Stimulated activated CD4-positive, alpha-beta T cell treated with anti-CD3 and anti-CD28 coated beads, Interleukin-1b, Interleukin-23, amount 100 ng/mL, for 24 hours (primary cell): ENCODE measurements around the gene GIPC2.
"Not testable (repeated sequence)": the region's sequence is repeated elsewhere in the genome, so short reads cannot be mapped to it uniquely, and the experiment has no call there.

Experiments used
- DNase-seq, 4 experiments: peaks; one replicate each; pipeline ENCODE4 v3.0.0-alpha.2; 2020; ENCODE audit warnings: low read depth in 4 of 4, low spot score in 1 of 4

Gene GIPC2

GRCh38 chr1:78036450-78036849 is 9.3 kb upstream of the GIPC2 start:
- no peak for DNase-seq

GRCh38 chr1:78038071-78038470 is 7.7 kb upstream of the GIPC2 start:
- DNase-seq, result no peak

GRCh38 chr1:78038491-78038939 is 7.3 kb upstream of the GIPC2 start:
- DNase-seq, result no peak

GRCh38 chr1:78040484-78041089 is 5.2 kb upstream of the GIPC2 start:
- no peak for DNase-seq

- no peak for DNase-seq
These were observed 2.3 kb upstream of the GIPC2 start for GRCh38 chr1:78043436-78043835.

- no peak for DNase-seq
These were observed 787 bp upstream of the GIPC2 start for GRCh38 chr1:78044796-78045562.

- DNase-seq, result no peak
These were observed 222 bp upstream of the GIPC2 start for GRCh38 chr1:78045563-78045925.

GRCh38 chr1:78047106-78047505 is 1.3 kb downstream of the GIPC2 start:
- DNase-seq, result no peak

- DNase-seq, result no peak
These were observed 1.9 kb downstream of the GIPC2 start for GRCh38 chr1:78047631-78048030.

GRCh38 chr1:78048446-78048845 is 2.7 kb downstream of the GIPC2 start:
- no peak for DNase-seq

- DNase-seq, result no peak
These were observed 3.6 kb downstream of the GIPC2 start for GRCh38 chr1:78049396-78049795.

- no peak for DNase-seq
These were observed 5.2 kb downstream of the GIPC2 start for GRCh38 chr1:78051005-78051404.

GRCh38 chr1:78052685-78053405 is 7.1 kb downstream of the GIPC2 start:
- no peak for DNase-seq

- no peak for DNase-seq
These were observed 7.7 kb downstream of the GIPC2 start for GRCh38 chr1:78053498-78053897.

- no peak for DNase-seq
These were observed 8.8 kb downstream of the GIPC2 start for GRCh38 chr1:78054559-78054958.

- no peak for DNase-seq
These were observed 9.2 kb downstream of the GIPC2 start for GRCh38 chr1:78054972-78055371.

GRCh38 chr1:78055565-78056132 is 9.9 kb downstream of the GIPC2 start:
- DNase-seq, result no peak

GRCh38 chr1:78058670-78059069 is 12.9 kb downstream of the GIPC2 start:
- no peak for DNase-seq

- no peak for DNase-seq
These were observed 15.2 kb downstream of the GIPC2 start for GRCh38 chr1:78060857-78061563.

- DNase-seq, result no peak
These were observed 16.2 kb downstream of the GIPC2 start for GRCh38 chr1:78061825-78062523.

GRCh38 chr1:78064886-78065285 is 19.1 kb downstream of the GIPC2 start:
- DNase-seq, result not testable (repeated sequence)
